Cardiac fibroblast (primary cell): ENCODE results near the gene NINL.
A peak's percentile ranks its signal among the peaks of the same experiment; 100 is the strongest.

Experiments
- DNase-seq, 2 donors: peaks; one replicate each; pipeline versions ENCODE4 v3.0.0 to v3.0.0-alpha.2; 2010; ENCODE audit warnings: low read depth in 2 of 2
- H3K4me3 ChIP-seq, 2 donors: replicated peaks in 1 of 2; 1 replicate in 1 of 2; 2 replicates in 1 of 2; pipeline ENCODE4 v1.5.1; 2011; ENCODE audit warnings: low read depth in 2 of 2, low read length in 2 of 2, mild to moderate bottlenecking in 2 of 2, moderate library complexity in 1 of 2
- CTCF ChIP-seq: IDR thresholded peaks from one replicate; pipeline ENCODE4 v1.5.1; 2011; ENCODE audit warnings: low read depth, mild to moderate bottlenecking, low read length, inconsistent platforms

NINL gene

GRCh38 chr20:25534845-25535244, 50.5 kb downstream of the NINL start:
- no peak overlapping the region for H3K4me3 ChIP-seq
- no peak for DNase-seq
- no peak for TF ChIP-seq CTCF

GRCh38 chr20:25533920-25534700, 51.2 kb downstream of the NINL start:
- TF ChIP-seq CTCF: no peak
- no peak overlapping the region for H3K4me3 ChIP-seq
- DNase-seq: no peak

GRCh38 chr20:25532971-25533391, 52.4 kb downstream of the NINL start:
- no peak overlapping the region for H3K4me3 ChIP-seq
- peak; percentile 13 to 37 for DNase-seq
- TF ChIP-seq CTCF: no peak

GRCh38 chr20:25532015-25532751, 53.1 kb downstream of the NINL start:
- no peak overlapping the region for H3K4me3 ChIP-seq
- no peak for TF ChIP-seq CTCF
- DNase-seq: no peak

- no peak for DNase-seq
- no peak for TF ChIP-seq CTCF
- H3K4me3 ChIP-seq: no peak overlapping the region
Observed at GRCh38 chr20:25529295-25529951, 55.9 kb downstream of the NINL start.

GRCh38 chr20:25527949-25528348, 57.4 kb downstream of the NINL start:
- no peak overlapping the region for H3K4me3 ChIP-seq
- DNase-seq: no peak
- TF ChIP-seq CTCF: no peak
